Fibroblast of pulmonary artery (primary cell): ENCODE results near the gene NLRP3.
"Not testable (repeated sequence)": the region's sequence is repeated elsewhere in the genome, so short reads cannot be mapped to it uniquely, and the experiment has no call there.

Source experiments
- DNase-seq: peaks from one replicate; pipeline ENCODE4 v3.0.0-alpha.2; 2010; ENCODE audit warnings: low read depth
- H3K4me3 ChIP-seq: replicated peaks from 2 replicates; pipeline ENCODE4 v1.5.1; 2011; ENCODE audit warnings: low read depth, mild to moderate bottlenecking, control low read depth, low read length, moderate library complexity
- CTCF ChIP-seq: IDR thresholded peaks from 2 replicates; pipeline ENCODE4 v1.5.1; 2011; ENCODE audit warnings: mild to moderate bottlenecking, control low read depth, low read length, inconsistent platforms; ENCODE audit errors: missing control alignments

NLRP3 gene

DNA sequence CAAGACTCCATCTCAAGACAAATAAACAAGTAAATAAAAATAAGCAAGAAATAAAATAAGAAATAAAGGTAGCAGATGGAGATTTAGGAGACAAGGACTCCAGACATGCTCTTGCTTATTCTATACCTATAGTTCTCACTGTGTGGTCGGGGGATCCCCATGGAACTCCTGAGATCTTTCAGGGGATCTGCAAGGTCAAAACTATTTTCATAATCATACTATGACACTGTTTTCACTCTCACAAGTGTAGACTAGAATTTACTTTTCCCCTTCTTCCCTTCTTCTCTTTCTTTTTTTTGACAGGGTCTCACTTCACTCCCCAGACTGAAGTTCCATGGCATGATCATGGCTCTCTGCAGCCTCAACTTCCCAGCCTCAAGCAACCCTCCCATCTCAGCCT, 29.8 kb upstream of the NLRP3 start:
- no peak for TF ChIP-seq CTCF
- H3K4me3 ChIP-seq: no peak overlapping the region
- DNase-seq: no peak

- TF ChIP-seq CTCF: no peak
- DNase-seq: peak; percentile 60
- no peak overlapping the region for H3K4me3 ChIP-seq
Measured at GRCh38 chr1:247386687-247387086, 29.3 kb upstream of the NLRP3 start.

- DNase-seq: no peak
- no peak for TF ChIP-seq CTCF
- no peak overlapping the region for H3K4me3 ChIP-seq
Measured at GRCh38 chr1:247387096-247387495, 28.9 kb upstream of the NLRP3 start.

- H3K4me3 ChIP-seq: no peak overlapping the region
- no peak for DNase-seq
- TF ChIP-seq CTCF: no peak
Measured at GRCh38 chr1:247387565-247387964, 28.4 kb upstream of the NLRP3 start.

DNA sequence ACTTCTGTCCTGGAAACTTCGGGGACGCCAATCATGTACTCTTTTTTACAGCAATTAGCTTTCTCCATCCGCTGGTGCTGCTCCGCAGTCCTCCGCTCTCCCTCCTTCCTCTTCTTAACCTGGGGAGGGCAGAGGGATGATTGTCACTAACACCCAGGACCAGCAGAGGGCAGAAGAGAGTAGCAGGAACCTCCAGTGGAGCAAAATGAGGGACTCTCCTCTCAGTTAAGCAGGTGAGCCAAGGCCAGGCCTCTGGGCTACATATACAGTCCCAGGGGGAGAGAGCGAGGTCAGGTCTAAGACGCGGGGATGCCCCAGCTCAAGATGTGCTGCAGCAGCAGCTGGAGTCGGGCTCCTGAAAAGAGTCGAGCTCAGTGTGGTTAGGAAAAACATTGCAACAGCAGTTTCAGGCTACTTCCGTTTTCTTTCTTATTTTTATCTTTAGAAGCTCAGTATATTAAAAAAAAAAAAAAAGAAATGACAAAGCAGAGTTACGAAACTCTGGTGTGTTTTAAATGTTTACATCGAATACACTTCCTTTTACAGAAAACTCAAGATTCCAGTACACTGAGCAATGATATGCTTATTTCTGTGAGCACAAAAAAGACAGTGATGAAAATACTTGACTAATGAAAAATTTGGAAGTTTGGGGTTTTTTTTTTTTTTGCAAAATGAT, 25.7 kb upstream of the NLRP3 start:
- DNase-seq: peak; percentile 92
- H3K4me3 ChIP-seq: peak overlapping the region; percentile 40
- TF ChIP-seq CTCF: peak; percentile 98

- no peak for DNase-seq
- H3K4me3 ChIP-seq: no peak overlapping the region
- no peak for TF ChIP-seq CTCF
Measured at GRCh38 chr1:247390996-247391395, 25.0 kb upstream of the NLRP3 start.

DNA sequence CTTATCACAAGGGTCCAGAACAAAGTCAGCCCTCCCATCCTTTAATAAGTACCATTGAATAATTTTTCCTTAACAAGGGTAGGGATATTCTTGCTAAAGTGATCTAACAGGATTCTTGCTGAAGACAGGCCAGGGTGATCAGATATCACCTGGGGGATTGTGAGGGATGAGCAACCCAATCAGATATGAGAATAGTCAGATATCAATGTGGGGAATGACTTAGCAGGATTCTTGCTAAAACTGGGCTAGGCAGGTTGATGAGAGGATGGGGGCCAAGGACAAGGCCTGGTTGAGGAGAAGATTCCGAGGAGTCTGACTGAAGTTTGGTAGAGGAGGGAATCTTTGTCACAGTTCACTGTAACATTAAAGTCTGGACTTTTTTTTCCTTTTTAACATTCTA, 23.9 kb upstream of the NLRP3 start:
- no peak for DNase-seq
- no peak for TF ChIP-seq CTCF
- H3K4me3 ChIP-seq: no peak overlapping the region

DNA sequence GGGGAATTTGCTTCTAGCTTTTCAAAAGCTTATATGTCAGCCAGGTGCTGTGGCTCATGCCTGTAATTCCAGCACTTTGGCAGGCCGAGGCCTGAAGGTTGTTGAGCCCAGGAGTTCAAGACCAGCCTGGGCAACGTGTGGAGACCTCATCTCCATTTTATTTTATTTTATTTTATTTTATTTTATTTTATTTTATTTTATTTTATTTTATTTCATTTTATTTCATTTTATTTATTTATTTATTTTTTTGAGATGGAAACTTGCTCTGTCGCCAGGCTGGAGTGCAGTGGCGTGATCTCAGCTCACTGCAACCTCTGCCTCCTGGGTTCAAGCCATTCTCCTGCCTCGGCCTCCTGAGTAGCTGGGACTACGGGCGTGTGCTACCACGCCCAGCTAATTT, 20.9 kb upstream of the NLRP3 start:
- not testable (repeated sequence) for H3K4me3 ChIP-seq, DNase-seq
